HL-60 (cell line): Measurements from ENCODE around the gene SH3GL1.

Source experiments
- GABPA ChIP-seq: IDR thresholded peaks from 2 replicates; pipeline ENCODE4 v1.6.1; 2012; ENCODE audit warnings: low read depth
- POLR2AphosphoS5 ChIP-seq: IDR thresholded peaks from 2 replicates; pipeline ENCODE4 v1.6.1; 2012; ENCODE audit warnings: low read depth
- SPI1 ChIP-seq: IDR thresholded peaks from 2 replicates; pipeline ENCODE4 v1.6.1; 2012; ENCODE audit warnings: low read depth, mild to moderate bottlenecking, borderline replicate concordance
- TF ChIP-seq, protein P1 (sequence below): IDR thresholded peaks from one replicate; pipeline ENCODE4 v1.5.1; 2011; ENCODE audit warnings: low read length, control low read depth, inconsistent platforms; ENCODE audit not compliant: insufficient read depth
- TF ChIP-seq, protein P2 (sequence below): IDR thresholded peaks from 2 replicates; pipeline ENCODE4 v1.6.1; 2012; ENCODE audit warnings: low read depth; ENCODE audit not compliant: insufficient replicate concordance

DNA sequence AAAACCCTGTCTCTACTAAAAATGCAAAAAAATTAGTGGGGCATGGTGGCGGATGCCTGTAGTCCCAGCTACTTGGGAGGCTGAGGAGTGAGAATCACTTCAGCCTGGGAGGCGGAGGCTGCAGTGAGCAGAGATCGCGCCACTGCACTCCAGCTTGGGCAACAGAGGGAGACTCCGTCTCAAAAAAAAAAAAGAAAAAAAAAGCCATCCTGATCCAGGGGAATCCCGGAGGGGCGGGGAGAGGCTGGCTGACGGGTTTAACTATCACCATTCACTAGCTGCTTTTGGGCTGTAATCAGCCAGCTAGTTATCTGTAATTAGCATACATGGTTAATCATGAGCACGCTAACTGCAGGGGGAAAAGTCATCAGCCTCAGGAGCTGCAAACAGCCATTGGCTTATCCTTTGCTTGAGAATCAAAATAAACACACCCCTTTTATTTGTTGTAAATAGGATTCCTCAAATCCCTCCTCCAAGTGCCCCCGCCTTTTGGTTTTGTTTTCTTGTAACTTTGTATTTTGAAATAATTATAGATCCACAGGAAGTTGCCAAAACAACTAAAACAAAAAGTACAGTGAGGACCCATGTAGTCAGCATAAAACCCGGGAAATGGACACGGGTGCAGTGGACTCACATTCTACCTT lies 86.4 kb downstream of the SH3GL1 start:
- TF ChIP-seq, protein P1, sequence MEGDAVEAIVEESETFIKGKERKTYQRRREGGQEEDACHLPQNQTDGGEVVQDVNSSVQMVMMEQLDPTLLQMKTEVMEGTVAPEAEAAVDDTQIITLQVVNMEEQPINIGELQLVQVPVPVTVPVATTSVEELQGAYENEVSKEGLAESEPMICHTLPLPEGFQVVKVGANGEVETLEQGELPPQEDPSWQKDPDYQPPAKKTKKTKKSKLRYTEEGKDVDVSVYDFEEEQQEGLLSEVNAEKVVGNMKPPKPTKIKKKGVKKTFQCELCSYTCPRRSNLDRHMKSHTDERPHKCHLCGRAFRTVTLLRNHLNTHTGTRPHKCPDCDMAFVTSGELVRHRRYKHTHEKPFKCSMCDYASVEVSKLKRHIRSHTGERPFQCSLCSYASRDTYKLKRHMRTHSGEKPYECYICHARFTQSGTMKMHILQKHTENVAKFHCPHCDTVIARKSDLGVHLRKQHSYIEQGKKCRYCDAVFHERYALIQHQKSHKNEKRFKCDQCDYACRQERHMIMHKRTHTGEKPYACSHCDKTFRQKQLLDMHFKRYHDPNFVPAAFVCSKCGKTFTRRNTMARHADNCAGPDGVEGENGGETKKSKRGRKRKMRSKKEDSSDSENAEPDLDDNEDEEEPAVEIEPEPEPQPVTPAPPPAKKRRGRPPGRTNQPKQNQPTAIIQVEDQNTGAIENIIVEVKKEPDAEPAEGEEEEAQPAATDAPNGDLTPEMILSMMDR: no peak
- TF ChIP-seq, protein P2, sequence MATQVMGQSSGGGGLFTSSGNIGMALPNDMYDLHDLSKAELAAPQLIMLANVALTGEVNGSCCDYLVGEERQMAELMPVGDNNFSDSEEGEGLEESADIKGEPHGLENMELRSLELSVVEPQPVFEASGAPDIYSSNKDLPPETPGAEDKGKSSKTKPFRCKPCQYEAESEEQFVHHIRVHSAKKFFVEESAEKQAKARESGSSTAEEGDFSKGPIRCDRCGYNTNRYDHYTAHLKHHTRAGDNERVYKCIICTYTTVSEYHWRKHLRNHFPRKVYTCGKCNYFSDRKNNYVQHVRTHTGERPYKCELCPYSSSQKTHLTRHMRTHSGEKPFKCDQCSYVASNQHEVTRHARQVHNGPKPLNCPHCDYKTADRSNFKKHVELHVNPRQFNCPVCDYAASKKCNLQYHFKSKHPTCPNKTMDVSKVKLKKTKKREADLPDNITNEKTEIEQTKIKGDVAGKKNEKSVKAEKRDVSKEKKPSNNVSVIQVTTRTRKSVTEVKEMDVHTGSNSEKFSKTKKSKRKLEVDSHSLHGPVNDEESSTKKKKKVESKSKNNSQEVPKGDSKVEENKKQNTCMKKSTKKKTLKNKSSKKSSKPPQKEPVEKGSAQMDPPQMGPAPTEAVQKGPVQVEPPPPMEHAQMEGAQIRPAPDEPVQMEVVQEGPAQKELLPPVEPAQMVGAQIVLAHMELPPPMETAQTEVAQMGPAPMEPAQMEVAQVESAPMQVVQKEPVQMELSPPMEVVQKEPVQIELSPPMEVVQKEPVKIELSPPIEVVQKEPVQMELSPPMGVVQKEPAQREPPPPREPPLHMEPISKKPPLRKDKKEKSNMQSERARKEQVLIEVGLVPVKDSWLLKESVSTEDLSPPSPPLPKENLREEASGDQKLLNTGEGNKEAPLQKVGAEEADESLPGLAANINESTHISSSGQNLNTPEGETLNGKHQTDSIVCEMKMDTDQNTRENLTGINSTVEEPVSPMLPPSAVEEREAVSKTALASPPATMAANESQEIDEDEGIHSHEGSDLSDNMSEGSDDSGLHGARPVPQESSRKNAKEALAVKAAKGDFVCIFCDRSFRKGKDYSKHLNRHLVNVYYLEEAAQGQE: no peak
- TF ChIP-seq GABPA (no peak), POLR2AphosphoS5 (no peak), SPI1 (no peak)
